Camera-type eye (tissue), 1 donor: ENCODE data around the gene OR51A4. TPM values are rescaled to one million over a fixed set of nuclear protein-coding genes. Genes with fewer than 3 reads are reported as not detected.

Experiments used
- total RNA-seq: library from RNA; depleted of rRNA; stranded (reverse); fragments of >200 nt; gene quantifications from one replicate; pipeline ENCODE4 v1.2.3, GENCODE V29; 2014

The OR51A4 gene, protein sequence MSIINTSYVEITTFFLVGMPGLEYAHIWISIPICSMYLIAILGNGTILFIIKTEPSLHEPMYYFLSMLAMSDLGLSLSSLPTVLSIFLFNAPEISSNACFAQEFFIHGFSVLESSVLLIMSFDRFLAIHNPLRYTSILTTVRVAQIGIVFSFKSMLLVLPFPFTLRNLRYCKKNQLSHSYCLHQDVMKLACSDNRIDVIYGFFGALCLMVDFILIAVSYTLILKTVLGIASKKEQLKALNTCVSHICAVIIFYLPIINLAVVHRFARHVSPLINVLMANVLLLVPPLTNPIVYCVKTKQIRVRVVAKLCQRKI
- total RNA-seq = not detected

DNA sequence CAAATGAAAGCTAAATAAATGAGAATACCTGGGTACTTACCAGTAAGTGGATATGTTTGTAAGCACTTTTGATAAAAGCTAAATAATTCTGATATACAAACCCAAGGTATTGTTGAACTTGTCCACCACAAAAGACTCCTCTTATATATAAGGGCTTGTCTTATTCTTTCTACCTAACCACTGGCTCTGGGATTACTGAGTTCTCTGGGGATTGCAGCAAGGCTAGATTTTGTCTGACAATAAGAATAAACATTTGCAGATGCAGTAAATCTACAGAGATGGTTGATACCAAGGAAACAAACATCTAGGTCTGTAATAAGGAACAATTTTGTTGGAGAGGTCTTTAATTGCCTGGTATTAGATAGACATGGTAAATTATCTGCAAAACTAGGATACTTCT is at the start of gene OR51A4:
Gene OR51A4, minus strand, starts transcription at position 101 of the 400 bp plus-strand sequence. CDS start 505 bp downstream, outside the sequence.

DNA sequence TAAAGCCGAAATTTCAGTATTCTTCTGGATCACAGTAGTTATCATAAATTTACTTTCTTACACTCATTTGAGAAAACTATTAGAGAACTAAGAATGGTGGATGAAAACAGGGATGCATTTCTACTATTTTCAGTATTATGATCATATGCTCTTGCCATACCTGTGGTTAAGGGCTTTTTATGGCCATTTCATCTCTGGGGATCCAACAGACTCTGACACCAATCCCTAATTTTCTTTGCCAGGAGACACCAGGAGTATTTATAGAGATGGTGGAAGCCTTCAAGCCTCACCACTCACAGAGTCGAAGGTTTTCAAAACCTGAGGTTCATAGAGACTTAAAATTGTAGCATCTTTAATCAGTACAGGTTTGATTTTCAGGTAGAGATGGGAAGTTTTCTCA is 47.1 kb upstream of the OR51A4 start, which contains the start of gene OR51L1:
Gene OR51L1, plus strand, starts transcription at position 301 of the 400 bp plus-strand sequence. CDS start 4,132 bp downstream, outside the sequence.

DNA sequence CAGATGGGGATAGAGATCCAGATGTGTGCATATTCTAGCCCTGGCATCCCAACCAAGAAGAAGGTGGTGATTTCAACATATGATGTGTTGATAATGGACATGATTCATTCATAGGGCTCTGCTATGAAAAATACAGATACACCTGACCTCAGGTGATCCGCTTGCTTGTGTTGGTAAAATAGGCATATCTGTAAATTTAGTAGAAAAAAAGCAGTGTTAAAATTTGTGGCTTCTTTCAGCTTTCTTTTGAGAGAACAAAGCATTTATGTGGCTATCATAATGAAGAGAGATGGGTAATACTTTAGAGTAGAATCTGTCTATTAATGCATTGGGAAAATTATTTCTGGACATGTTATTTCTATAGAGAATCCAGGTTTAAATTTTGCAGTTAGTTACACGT is 8.2 kb upstream of the OR51A4 start, which contains the start of gene OR51A2:
Gene OR51A2, minus strand, starts transcription at position 101 of the 400 bp plus-strand sequence. Its CDS starts 0 bp downstream, at position 101.

DNA sequence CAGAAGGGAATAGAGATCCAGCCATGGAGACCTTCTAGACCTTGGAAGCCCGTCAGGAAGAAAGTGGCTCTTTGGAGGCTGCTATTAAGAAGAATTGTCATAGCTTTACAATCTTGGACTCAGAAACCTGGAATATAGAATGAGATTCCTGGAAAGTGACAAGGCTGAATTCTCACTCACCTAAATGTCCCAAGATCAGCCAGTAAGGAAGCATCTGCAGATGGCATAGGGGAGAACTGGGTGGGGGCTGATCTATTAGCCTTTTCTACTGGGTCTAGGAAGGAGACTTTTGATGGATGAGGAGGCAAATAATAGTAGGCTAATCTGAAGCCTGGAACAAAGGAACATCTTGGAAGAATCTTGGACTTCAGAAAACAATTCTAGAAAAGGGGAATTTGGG is 23.2 kb downstream of the OR51A4 start, which contains the start of gene OR51G1:
Gene OR51G1, minus strand, starts transcription at position 101 of the 400 bp plus-strand sequence. Its CDS starts 0 bp downstream, at position 101.

DNA sequence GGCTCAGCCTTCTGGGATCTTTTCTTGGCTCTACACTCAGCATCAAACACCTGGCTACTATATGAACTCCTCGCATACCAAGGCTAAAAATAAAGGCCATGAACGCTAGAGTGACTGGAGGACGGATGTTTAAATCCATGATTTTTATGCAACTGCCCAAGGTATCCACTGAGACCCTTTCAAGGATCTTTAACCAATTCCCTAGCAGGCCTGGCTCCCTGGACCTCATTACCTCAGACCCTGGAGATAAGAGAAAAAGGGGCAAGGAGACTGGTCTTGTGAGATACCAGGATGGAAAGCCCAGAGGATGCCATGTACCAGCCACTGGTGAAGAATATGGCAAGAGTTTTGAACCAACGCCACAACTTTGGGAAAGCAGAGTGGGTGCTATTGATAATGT is 28.2 kb downstream of the OR51A4 start, which contains the start of gene OR51G2:
Gene OR51G2, minus strand, starts transcription at position 101 of the 400 bp plus-strand sequence. CDS start 3,687 bp downstream, outside the sequence.

GRCh38 chr11:4903484-4903883 is 43.9 kb downstream of the OR51A4 start, which contains the start of gene OR51A7:
OR51A7 (plus strand) TSS chr11:4903783; CDS start chr11:4907370, 3,587 bp downstream.

Other genes with a start within 250 kb of the OR51A4 start
- gene OR51E2, start 249.8 kb downstream of the OR51A4 start, total RNA-seq = 2.1 TPM
- gene MMP26, start 242.8 kb downstream of the OR51A4 start, total RNA-seq = not detected
- gene OR51F1, start 177.7 kb downstream of the OR51A4 start, total RNA-seq = not detected
- not detected for gene OR52R1, start 143.2 kb downstream of the OR51A4 start, total RNA-seq
- not detected for gene OR51F2, start 126.3 kb downstream of the OR51A4 start, total RNA-seq
- gene OR51S1, start 98.4 kb downstream of the OR51A4 start, total RNA-seq = not detected
- not detected for gene OR51T1, start 65.7 kb downstream of the OR51A4 start, total RNA-seq
- gene OR51A7, start 43.8 kb downstream of the OR51A4 start, total RNA-seq = not detected
- gene OR51G2, start 28.3 kb downstream of the OR51A4 start, total RNA-seq = not detected
- gene OR51G1, start 23.3 kb downstream of the OR51A4 start, total RNA-seq = not detected
- gene OR51A2, start 8.1 kb upstream of the OR51A4 start, total RNA-seq = not detected
- not detected for gene OR51L1, start 47.2 kb upstream of the OR51A4 start, total RNA-seq
- not detected for gene OR52J3, start 98.9 kb upstream of the OR51A4 start, total RNA-seq
- gene OR52E2, start 112.0 kb upstream of the OR51A4 start, total RNA-seq = not detected
- gene OR52E1, start 122.0 kb upstream of the OR51A4 start, total RNA-seq = 0.60 TPM
- gene OR52A5, start 190.8 kb upstream of the OR51A4 start, total RNA-seq = not detected
- not detected for gene OR52A1, start 207.2 kb upstream of the OR51A4 start, total RNA-seq